Measurements from ENCODE around the gene REPS2. TPM values are rescaled to one million over a fixed set of nuclear protein-coding genes. Genes with fewer than 3 reads are reported as not detected.

The REPS2 gene
- total RNA-seq, 3 donors from 2014 or later (not counting 1 experiment from before 2014, with no cell fraction given): 0.27 to 9.2 (median 0.59) TPM

DNA sequence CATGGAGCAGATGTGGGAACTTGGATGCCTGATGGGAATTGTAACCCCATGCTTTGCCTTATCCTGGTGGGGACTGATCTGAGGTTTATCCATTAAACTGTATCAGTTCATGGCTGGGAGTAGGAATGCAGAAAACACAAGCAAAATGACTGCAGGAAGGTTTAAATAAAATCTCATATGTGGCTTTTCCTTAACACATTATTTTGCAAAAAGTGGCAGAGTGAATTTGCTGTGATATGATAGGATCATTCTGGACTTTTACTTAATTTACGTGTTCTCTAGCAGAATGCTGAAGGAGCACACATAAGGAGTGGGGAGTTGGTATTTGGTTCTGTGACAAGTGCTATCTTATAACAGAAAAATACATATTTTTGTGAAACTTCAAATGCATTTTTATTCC is 34.8 kb downstream of the REPS2 start:
- H3K36me3 ChIP-seq (ENCODE audit: control insufficient read depth, insufficient read depth, low read length): no peaks in the 10 kb centered on the region
- no peak overlapping the region for H3K27ac ChIP-seq (ENCODE audit: low read length)
- no peak overlapping the region for H3K4me3 Mint-ChIP-seq
- TF ChIP-seq, protein P1, sequence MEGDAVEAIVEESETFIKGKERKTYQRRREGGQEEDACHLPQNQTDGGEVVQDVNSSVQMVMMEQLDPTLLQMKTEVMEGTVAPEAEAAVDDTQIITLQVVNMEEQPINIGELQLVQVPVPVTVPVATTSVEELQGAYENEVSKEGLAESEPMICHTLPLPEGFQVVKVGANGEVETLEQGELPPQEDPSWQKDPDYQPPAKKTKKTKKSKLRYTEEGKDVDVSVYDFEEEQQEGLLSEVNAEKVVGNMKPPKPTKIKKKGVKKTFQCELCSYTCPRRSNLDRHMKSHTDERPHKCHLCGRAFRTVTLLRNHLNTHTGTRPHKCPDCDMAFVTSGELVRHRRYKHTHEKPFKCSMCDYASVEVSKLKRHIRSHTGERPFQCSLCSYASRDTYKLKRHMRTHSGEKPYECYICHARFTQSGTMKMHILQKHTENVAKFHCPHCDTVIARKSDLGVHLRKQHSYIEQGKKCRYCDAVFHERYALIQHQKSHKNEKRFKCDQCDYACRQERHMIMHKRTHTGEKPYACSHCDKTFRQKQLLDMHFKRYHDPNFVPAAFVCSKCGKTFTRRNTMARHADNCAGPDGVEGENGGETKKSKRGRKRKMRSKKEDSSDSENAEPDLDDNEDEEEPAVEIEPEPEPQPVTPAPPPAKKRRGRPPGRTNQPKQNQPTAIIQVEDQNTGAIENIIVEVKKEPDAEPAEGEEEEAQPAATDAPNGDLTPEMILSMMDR (IDR thresholded peaks at IDR 0.05): no peak
- H3K36me3 Mint-ChIP-seq: no peaks in the 10 kb centered on the region
- no peaks in the 10 kb centered on the region for H3K9me3 Mint-ChIP-seq
- H3K27me3 ChIP-seq (ENCODE audit: control insufficient read depth, insufficient read depth, low read length): no peaks in the 10 kb centered on the region
- peaks cover 0 to 24% of the 10 kb centered on the region in 2 donors for H3K27me3 Mint-ChIP-seq (ENCODE audit: low read depth in 2 of 2)
- no peaks in the 10 kb centered on the region for H3K9me3 ChIP-seq (ENCODE audit: control insufficient read depth, insufficient read depth, low read length)
- no peak for ATAC-seq
- no peaks in the 10 kb centered on the region for H3K4me1 ChIP-seq (ENCODE audit: control insufficient read depth, insufficient read depth, low read length)
- WGBS (ENCODE audit: insufficient coverage): no CpG with 5 or more reads among the region's 1 CpG
- intact Hi-C loops (cut with micrococcal nuclease): no loop called here
- no peaks in the 10 kb centered on the region for H3K4me1 Mint-ChIP-seq
- DNase-seq: no peak
- H3K4me3 ChIP-seq (ENCODE audit: low read length): no peak overlapping the region
- H3K27ac Mint-ChIP-seq: no peak overlapping the region

DNA sequence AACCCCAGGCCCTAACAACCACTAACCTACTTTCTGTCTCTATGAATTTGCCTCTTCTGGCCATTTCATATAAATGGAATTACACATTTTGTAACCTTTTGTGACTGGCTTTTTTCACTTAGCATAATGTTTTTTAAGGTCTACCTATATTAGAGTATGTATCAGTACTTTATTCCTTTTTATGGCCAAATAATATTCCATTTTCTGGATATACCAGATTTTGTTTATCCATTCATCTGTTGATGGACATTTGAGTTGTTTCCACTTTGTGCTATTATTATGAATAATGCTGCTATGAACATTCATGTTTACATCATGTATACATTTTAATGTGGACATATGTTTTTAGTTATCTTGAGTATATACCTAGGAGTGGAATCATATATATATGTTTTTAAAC is 35.5 kb downstream of the REPS2 start:
- Histone ChIP-seq H3K9me3 (ENCODE audit: control insufficient read depth, insufficient read depth, low read length) (no peaks in the 10 kb centered on the region), H3K36me3 (ENCODE audit: control insufficient read depth, insufficient read depth, low read length) (no peaks in the 10 kb centered on the region), H3K4me1 (ENCODE audit: control insufficient read depth, insufficient read depth, low read length) (no peaks in the 10 kb centered on the region), H3K4me3 (ENCODE audit: low read length) (no peak overlapping the region), H3K27me3 (ENCODE audit: control insufficient read depth, insufficient read depth, low read length) (no peaks in the 10 kb centered on the region), H3K27ac (ENCODE audit: low read length) (no peak overlapping the region)
- H3K36me3 Mint-ChIP-seq: no peaks in the 10 kb centered on the region
- no peaks in the 10 kb centered on the region for H3K4me1 Mint-ChIP-seq
- TF ChIP-seq, protein P1 (IDR thresholded peaks at IDR 0.05): no peak
- ATAC-seq (no peak), DNase-seq (no peak)
- no peak overlapping the region for H3K4me3 Mint-ChIP-seq
- peaks cover 0 to 24% of the 10 kb centered on the region in 2 donors for H3K27me3 Mint-ChIP-seq (ENCODE audit: low read depth in 2 of 2)
- H3K27ac Mint-ChIP-seq: no peak overlapping the region
- no peaks in the 10 kb centered on the region for H3K9me3 Mint-ChIP-seq
- intact Hi-C loops (cut with micrococcal nuclease): no loop called here

DNA sequence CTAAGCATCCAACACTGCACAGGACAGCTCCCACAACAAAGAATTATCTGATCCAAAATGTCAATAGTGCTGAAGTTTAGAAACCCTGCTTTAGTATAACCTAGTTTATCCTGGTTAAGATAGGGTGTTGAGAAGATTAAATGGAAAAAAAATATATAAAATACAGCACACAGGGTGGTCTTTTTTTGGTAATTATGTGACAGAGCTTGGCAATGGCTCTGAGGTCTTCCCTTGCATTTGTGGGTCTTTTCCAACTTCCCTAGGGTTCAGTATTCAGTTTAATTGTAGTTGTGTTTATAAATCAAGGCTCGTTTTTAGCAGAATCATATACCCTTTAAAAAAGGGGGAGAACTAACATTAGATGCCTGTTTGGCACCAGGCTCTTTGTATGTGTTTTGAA is 36.6 kb downstream of the REPS2 start:
- no peak overlapping the region for H3K27ac Mint-ChIP-seq
- Histone ChIP-seq H3K4me1 (ENCODE audit: control insufficient read depth, insufficient read depth, low read length) (no peaks in the 10 kb centered on the region), H3K27me3 (ENCODE audit: control insufficient read depth, insufficient read depth, low read length) (no peaks in the 10 kb centered on the region), H3K9me3 (ENCODE audit: control insufficient read depth, insufficient read depth, low read length) (no peaks in the 10 kb centered on the region), H3K4me3 (ENCODE audit: low read length) (no peak overlapping the region), H3K27ac (ENCODE audit: low read length) (no peak overlapping the region), H3K36me3 (ENCODE audit: control insufficient read depth, insufficient read depth, low read length) (no peaks in the 10 kb centered on the region)
- ATAC-seq: no peak
- intact Hi-C loops (cut with micrococcal nuclease): no loop called here
- DNase-seq: no peak
- WGBS (ENCODE audit: insufficient coverage): no CpG with 5 or more reads among the region's 1 CpG
- no peaks in the 10 kb centered on the region for H3K4me1 Mint-ChIP-seq
- TF ChIP-seq, protein P1 (IDR thresholded peaks at IDR 0.05): no peak
- no peaks in the 10 kb centered on the region for H3K36me3 Mint-ChIP-seq
- peaks cover 0 to 19% of the 10 kb centered on the region in 2 donors for H3K27me3 Mint-ChIP-seq (ENCODE audit: low read depth in 2 of 2)
- H3K4me3 Mint-ChIP-seq: no peak overlapping the region
- H3K9me3 Mint-ChIP-seq: no peaks in the 10 kb centered on the region

DNA sequence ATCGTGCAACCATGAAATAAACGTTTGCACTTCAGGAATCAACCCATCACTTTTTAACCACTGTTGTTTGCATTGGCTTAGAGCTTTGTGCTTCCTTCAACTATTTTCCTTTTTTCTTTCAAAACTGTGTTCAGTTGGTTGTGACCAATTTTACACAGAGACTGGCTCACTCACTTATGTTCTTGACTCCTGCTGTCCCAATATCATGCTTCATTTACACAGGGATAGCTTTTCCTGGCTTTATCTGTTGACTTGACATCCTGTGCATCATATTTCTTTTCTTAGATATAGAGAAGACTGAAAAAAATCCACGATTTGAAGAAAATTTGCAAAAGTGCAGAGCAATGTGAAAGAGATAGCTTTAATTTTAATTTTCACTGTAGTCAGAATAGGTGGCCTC is 38.8 kb downstream of the REPS2 start:
- H3K4me3 ChIP-seq (ENCODE audit: low read length): no peak overlapping the region
- H3K27ac Mint-ChIP-seq: no peak overlapping the region
- H3K36me3 Mint-ChIP-seq: no peaks in the 10 kb centered on the region
- no peaks in the 10 kb centered on the region for H3K9me3 ChIP-seq (ENCODE audit: control insufficient read depth, insufficient read depth, low read length)
- H3K4me1 ChIP-seq (ENCODE audit: control insufficient read depth, insufficient read depth, low read length): no peaks in the 10 kb centered on the region
- no peaks in the 10 kb centered on the region for H3K9me3 Mint-ChIP-seq
- no peaks in the 10 kb centered on the region for H3K36me3 ChIP-seq (ENCODE audit: control insufficient read depth, insufficient read depth, low read length)
- no peak overlapping the region for H3K4me3 Mint-ChIP-seq
- intact Hi-C loops (cut with micrococcal nuclease): no loop called here
- ATAC-seq: no peak
- DNase-seq: no peak
- 72% methylated on average over 2 of the region's 3 CpGs for WGBS (ENCODE audit: insufficient coverage)
- H3K27ac ChIP-seq (ENCODE audit: low read length): no peak overlapping the region
- H3K27me3 ChIP-seq (ENCODE audit: control insufficient read depth, insufficient read depth, low read length): no peaks in the 10 kb centered on the region
- H3K4me1 Mint-ChIP-seq: no peaks in the 10 kb centered on the region
- H3K27me3 Mint-ChIP-seq (ENCODE audit: low read depth in 2 of 2): peaks cover 0 to 10% of the 10 kb centered on the region in 2 donors
- TF ChIP-seq, protein P1 (IDR thresholded peaks at IDR 0.05): no peak
